ENCODE measurements around the gene PTK7.

Gene PTK7

GRCh38 chr6:43075670-43076463, at the start of gene PTK7:
Gene PTK7, plus strand, starts transcription at chr6:43076314. Its CDS starts 175 bp downstream, at chr6:43076489.
- Histone ChIP-seq H3K4me1 (ENCODE audit: control insufficient read depth, insufficient read depth, low read length) (peaks cover 42% of the 10 kb centered on the region), H3K27ac (ENCODE audit: low read depth, low read length) (peak within 1 kb of the TSS; percentile 93), H3K9me3 (ENCODE audit: control insufficient read depth, insufficient read depth, low read depth, low read length) (no peaks in the 10 kb centered on the region), H3K4me3 (ENCODE audit: low read depth, low read length) (peak within 1 kb of the TSS; percentile 98), H3K36me3 (ENCODE audit: control insufficient read depth, insufficient read depth, low read length) (peaks cover 13% of the 10 kb centered on the region; the same call in 1 of the 2 replicates), H3K27me3 (ENCODE audit: control insufficient read depth, insufficient read depth, low read length) (no peaks in the 10 kb centered on the region), H3K9ac (ENCODE audit: low read length) (peak within 1 kb of the TSS; percentile 94)

DNA sequence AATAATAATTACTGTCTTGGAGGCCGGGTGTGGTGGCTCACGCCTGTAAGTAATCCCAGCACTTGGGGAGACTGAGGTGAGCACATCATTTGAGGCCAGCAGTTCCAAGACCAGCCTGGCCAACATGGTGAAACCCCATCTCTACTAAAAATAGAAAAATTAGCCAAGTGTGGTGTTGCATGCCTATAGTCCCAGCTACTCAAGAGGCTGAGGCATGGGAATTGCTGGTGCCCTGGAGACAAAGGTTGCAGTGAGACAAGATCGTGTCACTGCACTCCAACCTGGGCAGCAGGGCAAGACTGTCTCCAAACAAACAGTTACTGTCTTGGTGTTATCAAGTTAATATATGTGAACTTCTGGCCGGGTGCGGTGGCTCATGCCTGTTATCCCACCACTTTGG, 49.7 kb upstream of the PTK7 start:
- H3K4me1 ChIP-seq (ENCODE audit: control insufficient read depth, insufficient read depth, low read length) = no peaks in the 10 kb centered on the region
- H3K9ac ChIP-seq (ENCODE audit: low read length) = no peak overlapping the region
- no peaks in the 10 kb centered on the region for H3K27me3 ChIP-seq (ENCODE audit: control insufficient read depth, insufficient read depth, low read length)
- H3K9me3 ChIP-seq (ENCODE audit: control insufficient read depth, insufficient read depth, low read depth, low read length) = no peaks in the 10 kb centered on the region
- H3K27ac ChIP-seq (ENCODE audit: low read depth, low read length) = no peak overlapping the region
- H3K36me3 ChIP-seq (ENCODE audit: control insufficient read depth, insufficient read depth, low read length) = peaks cover 67% of the 10 kb centered on the region
- H3K4me3 ChIP-seq (ENCODE audit: low read depth, low read length) = no peak overlapping the region

GRCh38 chr6:43029120-43029519, 47.0 kb upstream of the PTK7 start:
- H3K9ac ChIP-seq (ENCODE audit: low read length) = no peak overlapping the region
- H3K36me3 ChIP-seq (ENCODE audit: control insufficient read depth, insufficient read depth, low read length) = peaks cover 79% of the 10 kb centered on the region
- H3K27ac ChIP-seq (ENCODE audit: low read depth, low read length) = no peak overlapping the region
- no peaks in the 10 kb centered on the region for H3K4me1 ChIP-seq (ENCODE audit: control insufficient read depth, insufficient read depth, low read length)
- H3K9me3 ChIP-seq (ENCODE audit: control insufficient read depth, insufficient read depth, low read depth, low read length) = no peaks in the 10 kb centered on the region
- no peaks in the 10 kb centered on the region for H3K27me3 ChIP-seq (ENCODE audit: control insufficient read depth, insufficient read depth, low read length)
- no peak overlapping the region for H3K4me3 ChIP-seq (ENCODE audit: low read depth, low read length)

DNA sequence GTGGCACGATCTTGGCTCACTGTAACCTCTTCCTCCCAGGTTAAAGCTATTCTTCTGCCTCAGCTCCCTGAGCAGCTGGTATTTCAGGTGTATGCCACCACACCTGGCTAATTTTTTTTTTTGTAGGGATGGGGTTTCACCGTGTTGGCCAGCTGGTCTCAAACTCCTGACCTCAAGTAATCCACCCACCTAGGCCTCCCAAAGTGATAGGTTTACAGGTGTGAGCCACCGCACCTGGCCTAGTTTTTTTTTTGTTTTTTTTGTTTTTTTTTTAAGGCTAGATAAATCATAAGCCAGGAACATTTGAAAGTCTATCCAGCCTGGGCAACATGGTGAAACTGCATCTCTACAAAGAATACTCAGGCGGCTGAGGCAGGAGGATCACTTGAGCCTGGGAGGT, 43.8 kb upstream of the PTK7 start:
- Histone ChIP-seq H3K9me3 (ENCODE audit: control insufficient read depth, insufficient read depth, low read depth, low read length) (no peaks in the 10 kb centered on the region), H3K27me3 (ENCODE audit: control insufficient read depth, insufficient read depth, low read length) (no peaks in the 10 kb centered on the region), H3K9ac (ENCODE audit: low read length) (no peak overlapping the region), H3K4me3 (ENCODE audit: low read depth, low read length) (no peak overlapping the region), H3K4me1 (ENCODE audit: control insufficient read depth, insufficient read depth, low read length) (no peaks in the 10 kb centered on the region), H3K36me3 (ENCODE audit: control insufficient read depth, insufficient read depth, low read length) (peaks cover 73% of the 10 kb centered on the region), H3K27ac (ENCODE audit: low read depth, low read length) (no peak overlapping the region)

DNA sequence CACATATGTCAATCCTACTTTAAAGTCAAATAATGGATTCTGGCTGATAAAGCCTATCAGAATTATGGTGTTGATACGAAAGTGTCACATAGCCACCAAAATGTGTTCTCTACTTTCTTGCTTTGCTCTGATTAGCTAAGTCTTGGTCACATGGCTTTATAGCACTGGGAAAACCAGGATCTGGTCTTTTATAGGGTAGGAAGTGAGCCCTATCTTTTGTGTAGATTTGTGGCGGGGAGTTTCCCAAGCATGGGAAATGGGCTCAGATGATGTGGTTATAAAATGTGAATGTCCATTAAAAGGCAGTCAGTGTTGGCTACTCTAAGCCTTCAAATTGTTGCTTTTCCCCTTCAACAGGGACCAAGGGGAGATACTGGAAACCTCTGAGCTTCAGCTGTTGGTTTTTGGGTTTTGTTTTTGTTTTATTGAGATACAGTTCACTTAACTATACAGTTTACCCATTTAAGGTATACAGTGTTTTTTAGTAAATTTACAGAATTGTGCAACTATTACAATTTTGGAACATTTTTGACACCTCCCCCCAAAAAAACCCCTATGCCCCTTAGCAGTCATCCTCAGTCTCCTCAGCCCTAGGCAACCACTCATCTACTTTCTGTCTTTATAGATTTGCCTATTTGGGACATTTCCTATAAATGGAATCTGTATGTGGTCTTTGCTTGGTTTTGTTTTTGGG, 42.5 kb upstream of the PTK7 start:
- Histone ChIP-seq H3K9me3 (ENCODE audit: control insufficient read depth, insufficient read depth, low read depth, low read length) (no peaks in the 10 kb centered on the region), H3K4me1 (ENCODE audit: control insufficient read depth, insufficient read depth, low read length) (no peaks in the 10 kb centered on the region), H3K9ac (ENCODE audit: low read length) (no peak overlapping the region), H3K36me3 (ENCODE audit: control insufficient read depth, insufficient read depth, low read length) (peaks cover 73% of the 10 kb centered on the region), H3K27me3 (ENCODE audit: control insufficient read depth, insufficient read depth, low read length) (no peaks in the 10 kb centered on the region), H3K4me3 (ENCODE audit: low read depth, low read length) (no peak overlapping the region), H3K27ac (ENCODE audit: low read depth, low read length) (no peak overlapping the region)

- peaks cover 73% of the 10 kb centered on the region for H3K36me3 ChIP-seq (ENCODE audit: control insufficient read depth, insufficient read depth, low read length)
- H3K9ac ChIP-seq (ENCODE audit: low read length) = no peak overlapping the region
- no peaks in the 10 kb centered on the region for H3K9me3 ChIP-seq (ENCODE audit: control insufficient read depth, insufficient read depth, low read depth, low read length)
- H3K4me1 ChIP-seq (ENCODE audit: control insufficient read depth, insufficient read depth, low read length) = no peaks in the 10 kb centered on the region
- H3K27ac ChIP-seq (ENCODE audit: low read depth, low read length) = no peak overlapping the region
- H3K27me3 ChIP-seq (ENCODE audit: control insufficient read depth, insufficient read depth, low read length) = no peaks in the 10 kb centered on the region
- H3K4me3 ChIP-seq (ENCODE audit: low read depth, low read length) = no peak overlapping the region
These were observed 42.0 kb upstream of the PTK7 start for GRCh38 chr6:43034190-43034525.

DNA sequence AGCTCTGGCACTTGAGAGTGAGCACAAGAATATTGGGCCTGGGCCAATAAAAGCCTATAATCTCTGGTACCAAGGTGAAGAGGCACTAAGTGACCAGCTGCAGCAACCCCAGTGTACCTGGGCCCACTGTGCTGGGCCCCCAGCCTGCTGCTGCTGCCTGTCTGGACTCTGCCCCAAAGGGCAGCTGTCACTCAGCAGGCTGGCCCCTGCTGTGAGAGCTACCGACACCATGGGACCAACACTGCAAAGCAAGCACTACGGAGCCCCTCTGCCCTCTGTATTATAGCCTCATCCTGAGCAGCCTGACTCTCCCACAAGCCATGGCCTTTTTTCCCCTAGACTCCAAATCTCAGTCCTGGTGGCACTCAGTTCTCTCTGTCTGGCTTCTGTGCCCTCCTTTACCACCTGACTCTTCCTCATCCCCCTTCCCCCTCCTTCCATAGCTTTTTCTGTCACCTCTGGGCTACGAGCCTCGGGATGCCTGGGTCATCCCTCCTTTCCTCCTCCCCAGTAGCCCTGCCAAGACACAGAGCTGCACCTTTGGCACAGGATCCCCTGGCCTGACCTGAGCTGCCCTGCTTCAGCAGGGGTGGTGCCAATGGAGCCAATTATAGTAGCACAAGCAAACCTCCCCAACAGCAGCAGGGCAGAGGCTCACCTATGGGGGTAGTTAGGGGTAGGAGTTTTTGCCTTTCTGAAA, 40.5 kb upstream of the PTK7 start:
- H3K36me3 ChIP-seq (ENCODE audit: control insufficient read depth, insufficient read depth, low read length) = peaks cover 75% of the 10 kb centered on the region
- H3K9me3 ChIP-seq (ENCODE audit: control insufficient read depth, insufficient read depth, low read depth, low read length) = no peaks in the 10 kb centered on the region
- no peaks in the 10 kb centered on the region for H3K4me1 ChIP-seq (ENCODE audit: control insufficient read depth, insufficient read depth, low read length)
- no peak overlapping the region for H3K27ac ChIP-seq (ENCODE audit: low read depth, low read length)
- no peak overlapping the region for H3K9ac ChIP-seq (ENCODE audit: low read length)
- H3K27me3 ChIP-seq (ENCODE audit: control insufficient read depth, insufficient read depth, low read length) = no peaks in the 10 kb centered on the region
- H3K4me3 ChIP-seq (ENCODE audit: low read depth, low read length) = no peak overlapping the region

DNA sequence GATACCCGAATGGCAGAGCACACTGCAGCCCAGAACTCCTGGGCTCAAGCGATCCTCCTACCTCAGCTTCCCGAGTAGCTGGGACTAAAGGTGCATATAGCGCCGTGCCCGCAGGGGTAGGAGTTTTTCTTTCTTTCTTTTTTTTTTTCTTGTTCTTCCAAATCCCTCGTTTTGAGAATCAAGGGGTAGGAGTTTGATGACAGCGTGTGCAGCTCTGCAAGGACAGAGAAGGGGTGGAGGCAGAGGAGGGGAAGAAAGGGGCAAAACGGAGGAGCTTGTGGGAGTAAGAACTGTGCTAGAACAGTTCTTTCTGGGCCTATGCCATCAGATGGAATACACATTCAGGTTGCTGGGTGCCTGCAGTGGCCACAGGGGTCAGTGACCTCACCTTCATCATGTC, 39.4 kb upstream of the PTK7 start:
- no peaks in the 10 kb centered on the region for H3K4me1 ChIP-seq (ENCODE audit: control insufficient read depth, insufficient read depth, low read length)
- H3K4me3 ChIP-seq (ENCODE audit: low read depth, low read length) = no peak overlapping the region
- peaks cover 78% of the 10 kb centered on the region for H3K36me3 ChIP-seq (ENCODE audit: control insufficient read depth, insufficient read depth, low read length)
- no peaks in the 10 kb centered on the region for H3K9me3 ChIP-seq (ENCODE audit: control insufficient read depth, insufficient read depth, low read depth, low read length)
- H3K27me3 ChIP-seq (ENCODE audit: control insufficient read depth, insufficient read depth, low read length) = no peaks in the 10 kb centered on the region
- no peak overlapping the region for H3K9ac ChIP-seq (ENCODE audit: low read length)
- H3K27ac ChIP-seq (ENCODE audit: low read depth, low read length) = no peak overlapping the region

GRCh38 chr6:43037197-43037596, 38.9 kb upstream of the PTK7 start:
- Histone ChIP-seq H3K27ac (ENCODE audit: low read depth, low read length) (no peak overlapping the region), H3K9ac (ENCODE audit: low read length) (no peak overlapping the region), H3K4me3 (ENCODE audit: low read depth, low read length) (no peak overlapping the region), H3K9me3 (ENCODE audit: control insufficient read depth, insufficient read depth, low read depth, low read length) (no peaks in the 10 kb centered on the region), H3K4me1 (ENCODE audit: control insufficient read depth, insufficient read depth, low read length) (no peaks in the 10 kb centered on the region), H3K27me3 (ENCODE audit: control insufficient read depth, insufficient read depth, low read length) (no peaks in the 10 kb centered on the region), H3K36me3 (ENCODE audit: control insufficient read depth, insufficient read depth, low read length) (peaks cover 77% of the 10 kb centered on the region)

- Histone ChIP-seq H3K36me3 (ENCODE audit: control insufficient read depth, insufficient read depth, low read length) (peaks cover 81% of the 10 kb centered on the region), H3K9me3 (ENCODE audit: control insufficient read depth, insufficient read depth, low read depth, low read length) (no peaks in the 10 kb centered on the region), H3K27me3 (ENCODE audit: control insufficient read depth, insufficient read depth, low read length) (no peaks in the 10 kb centered on the region), H3K4me3 (ENCODE audit: low read depth, low read length) (no peak overlapping the region), H3K9ac (ENCODE audit: low read length) (no peak overlapping the region), H3K27ac (ENCODE audit: low read depth, low read length) (no peak overlapping the region), H3K4me1 (ENCODE audit: control insufficient read depth, insufficient read depth, low read length) (no peaks in the 10 kb centered on the region)
These were observed 38.4 kb upstream of the PTK7 start for GRCh38 chr6:43037706-43038105.

- no peaks in the 10 kb centered on the region for H3K4me1 ChIP-seq (ENCODE audit: control insufficient read depth, insufficient read depth, low read length)
- no peak overlapping the region for H3K9ac ChIP-seq (ENCODE audit: low read length)
- H3K36me3 ChIP-seq (ENCODE audit: control insufficient read depth, insufficient read depth, low read length) = peaks cover 84% of the 10 kb centered on the region
- H3K27me3 ChIP-seq (ENCODE audit: control insufficient read depth, insufficient read depth, low read length) = no peaks in the 10 kb centered on the region
- H3K9me3 ChIP-seq (ENCODE audit: control insufficient read depth, insufficient read depth, low read depth, low read length) = no peaks in the 10 kb centered on the region
- H3K27ac ChIP-seq (ENCODE audit: low read depth, low read length) = no peak overlapping the region
- no peak overlapping the region for H3K4me3 ChIP-seq (ENCODE audit: low read depth, low read length)
These were observed 37.4 kb upstream of the PTK7 start for GRCh38 chr6:43038727-43039126.

All from HUES6 (cell line).